ENCODE measurements around the gene CCDC178.

- TF ChIP-seq POLR2A (IDR thresholded peaks at IDR 0.05; ENCODE audit: low read depth, low read length) (no peak), POLR2AphosphoS5 (IDR thresholded peaks at IDR 0.05; ENCODE audit: low read depth, low read length) (no peak), TAF1 (IDR thresholded peaks at IDR 0.05; ENCODE audit: borderline replicate concordance, low read depth, low read length) (no peak)
Observed at GRCh38 chr18:33116376-33116775, 324.1 kb downstream of the CCDC178 start.
